ENCODE results near the gene DIRAS1. TPM values are rescaled to one million over a fixed set of nuclear protein-coding genes. Genes with fewer than 3 reads are reported as not detected.

The DIRAS1 gene
- total and polyA plus RNA-seq, 2 experiments from 2014 or later, result 3.0 to 3.3 TPM

DNA sequence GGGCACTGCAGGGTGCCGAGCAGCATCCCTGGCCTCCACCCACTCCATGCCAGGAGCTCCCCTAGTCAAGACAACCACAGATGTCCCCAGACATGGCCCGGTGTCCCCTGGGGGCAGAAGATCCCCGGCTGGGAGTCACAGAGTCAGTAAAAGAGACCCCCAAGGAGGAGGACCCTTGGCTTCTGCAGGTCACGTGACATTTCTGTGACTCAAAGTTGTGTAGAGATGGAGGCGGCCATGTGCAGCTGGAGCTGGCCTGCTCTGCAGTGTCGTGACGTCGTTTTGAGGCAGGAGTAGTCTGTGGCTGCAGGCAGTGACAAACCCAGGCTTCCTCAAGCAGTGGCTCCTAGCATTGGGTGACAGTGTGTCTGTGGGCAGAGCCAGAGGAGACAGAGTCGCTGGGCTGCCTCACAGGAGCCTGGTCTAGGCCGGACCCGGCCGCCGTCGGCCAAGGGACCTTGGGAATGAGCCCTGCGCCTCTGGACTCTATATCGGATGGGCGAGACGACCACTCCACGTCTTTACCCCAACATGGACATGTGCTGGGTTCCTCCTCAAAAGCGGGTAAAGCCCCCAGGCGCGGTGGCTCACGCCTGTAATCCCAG is 7.7 kb upstream of the DIRAS1 start:
- Histone ChIP-seq H3K4me1 (ENCODE audit: low read depth) (no peaks in the 10 kb centered on the region), H3K36me3 (no peaks in the 10 kb centered on the region), H3K27ac (no peak overlapping the region), H3K27me3 (peaks cover 20% of the 10 kb centered on the region), H3K9me3 (ENCODE audit: low read depth) (no peaks in the 10 kb centered on the region), H3K4me3 (no peak overlapping the region)
- TF ChIP-seq, protein P1, sequence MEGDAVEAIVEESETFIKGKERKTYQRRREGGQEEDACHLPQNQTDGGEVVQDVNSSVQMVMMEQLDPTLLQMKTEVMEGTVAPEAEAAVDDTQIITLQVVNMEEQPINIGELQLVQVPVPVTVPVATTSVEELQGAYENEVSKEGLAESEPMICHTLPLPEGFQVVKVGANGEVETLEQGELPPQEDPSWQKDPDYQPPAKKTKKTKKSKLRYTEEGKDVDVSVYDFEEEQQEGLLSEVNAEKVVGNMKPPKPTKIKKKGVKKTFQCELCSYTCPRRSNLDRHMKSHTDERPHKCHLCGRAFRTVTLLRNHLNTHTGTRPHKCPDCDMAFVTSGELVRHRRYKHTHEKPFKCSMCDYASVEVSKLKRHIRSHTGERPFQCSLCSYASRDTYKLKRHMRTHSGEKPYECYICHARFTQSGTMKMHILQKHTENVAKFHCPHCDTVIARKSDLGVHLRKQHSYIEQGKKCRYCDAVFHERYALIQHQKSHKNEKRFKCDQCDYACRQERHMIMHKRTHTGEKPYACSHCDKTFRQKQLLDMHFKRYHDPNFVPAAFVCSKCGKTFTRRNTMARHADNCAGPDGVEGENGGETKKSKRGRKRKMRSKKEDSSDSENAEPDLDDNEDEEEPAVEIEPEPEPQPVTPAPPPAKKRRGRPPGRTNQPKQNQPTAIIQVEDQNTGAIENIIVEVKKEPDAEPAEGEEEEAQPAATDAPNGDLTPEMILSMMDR (IDR thresholded peaks at IDR 0.05; ENCODE audit: low read depth, low read length), result no peak
- no peak for DNase-seq (ENCODE audit: low read depth in 1 of 2, low spot score in 1 of 2)

DNA sequence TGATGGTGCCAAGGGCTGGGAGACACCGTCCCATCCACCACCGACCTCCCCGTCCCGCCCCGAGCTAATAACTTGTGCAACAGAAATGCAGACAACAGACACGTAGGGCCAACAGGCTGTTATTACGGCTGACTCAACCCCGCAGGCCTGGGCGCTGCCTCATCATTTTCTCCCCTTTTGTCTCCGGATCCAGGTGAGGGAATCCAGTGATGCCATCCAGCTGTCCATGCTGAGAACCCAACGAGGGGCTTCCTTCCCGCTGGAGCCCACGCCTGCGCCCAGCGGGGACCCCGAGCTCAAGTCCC is 6.4 kb upstream of the DIRAS1 start:
- H3K4me3 ChIP-seq, result no peak overlapping the region
- no peaks in the 10 kb centered on the region for H3K9me3 ChIP-seq (ENCODE audit: low read depth)
- peaks cover 3% of the 10 kb centered on the region for H3K4me1 ChIP-seq (ENCODE audit: low read depth)
- no peaks in the 10 kb centered on the region for H3K36me3 ChIP-seq
- H3K27ac ChIP-seq, result no peak overlapping the region
- H3K27me3 ChIP-seq, result peaks cover 21% of the 10 kb centered on the region
- DNase-seq (ENCODE audit: low read depth in 1 of 2, low spot score in 1 of 2), result no peak
- TF ChIP-seq, protein P1 (IDR thresholded peaks at IDR 0.05; ENCODE audit: low read depth, low read length), result no peak

DNA sequence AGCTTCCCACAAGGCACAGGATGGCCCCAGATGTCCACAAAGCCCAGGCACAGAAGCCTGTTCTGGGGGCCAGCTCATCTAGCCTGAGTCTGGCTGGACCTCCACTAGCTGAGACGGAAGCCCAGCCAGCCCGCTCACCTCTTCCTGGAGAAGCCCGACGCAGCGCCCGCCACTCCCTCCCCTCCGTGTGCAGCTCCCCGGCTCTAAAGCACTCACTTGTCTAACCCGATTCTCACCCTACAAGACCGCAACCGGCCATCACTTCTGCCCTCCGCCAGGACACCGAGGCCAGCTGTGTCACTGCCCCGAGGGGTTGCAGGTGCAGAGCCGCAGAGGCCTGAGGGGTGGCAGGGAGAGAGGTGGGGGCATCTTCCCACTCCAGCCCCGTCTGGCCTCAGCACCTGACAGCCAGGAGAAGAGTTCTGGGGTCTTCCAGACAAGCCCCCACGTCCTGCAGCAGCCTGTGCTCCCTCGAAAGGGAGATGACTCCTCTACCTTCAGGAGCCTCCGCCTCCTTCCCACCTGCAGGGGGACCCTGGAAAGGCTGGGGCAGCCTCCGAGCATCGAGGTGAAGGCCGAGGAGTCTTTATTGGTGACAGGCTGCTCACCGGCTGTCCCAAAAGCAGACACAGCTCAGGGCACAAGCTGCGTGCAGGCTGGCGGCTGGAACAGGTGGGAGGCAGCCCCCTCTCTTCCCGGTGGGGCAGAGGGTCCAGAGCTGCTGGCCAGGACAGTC is 5.9 kb upstream of the DIRAS1 start:
- Histone ChIP-seq H3K27ac (no peak overlapping the region), H3K36me3 (no peaks in the 10 kb centered on the region), H3K4me3 (no peak overlapping the region), H3K4me1 (ENCODE audit: low read depth) (peaks cover 3% of the 10 kb centered on the region), H3K9me3 (ENCODE audit: low read depth) (no peaks in the 10 kb centered on the region), H3K27me3 (peaks cover 25% of the 10 kb centered on the region)
- TF ChIP-seq, protein P1 (IDR thresholded peaks at IDR 0.05; ENCODE audit: low read depth, low read length), result no peak
- DNase-seq (ENCODE audit: low read depth in 1 of 2, low spot score in 1 of 2), result peak in 1 of 2 donors; percentile 30

DNA sequence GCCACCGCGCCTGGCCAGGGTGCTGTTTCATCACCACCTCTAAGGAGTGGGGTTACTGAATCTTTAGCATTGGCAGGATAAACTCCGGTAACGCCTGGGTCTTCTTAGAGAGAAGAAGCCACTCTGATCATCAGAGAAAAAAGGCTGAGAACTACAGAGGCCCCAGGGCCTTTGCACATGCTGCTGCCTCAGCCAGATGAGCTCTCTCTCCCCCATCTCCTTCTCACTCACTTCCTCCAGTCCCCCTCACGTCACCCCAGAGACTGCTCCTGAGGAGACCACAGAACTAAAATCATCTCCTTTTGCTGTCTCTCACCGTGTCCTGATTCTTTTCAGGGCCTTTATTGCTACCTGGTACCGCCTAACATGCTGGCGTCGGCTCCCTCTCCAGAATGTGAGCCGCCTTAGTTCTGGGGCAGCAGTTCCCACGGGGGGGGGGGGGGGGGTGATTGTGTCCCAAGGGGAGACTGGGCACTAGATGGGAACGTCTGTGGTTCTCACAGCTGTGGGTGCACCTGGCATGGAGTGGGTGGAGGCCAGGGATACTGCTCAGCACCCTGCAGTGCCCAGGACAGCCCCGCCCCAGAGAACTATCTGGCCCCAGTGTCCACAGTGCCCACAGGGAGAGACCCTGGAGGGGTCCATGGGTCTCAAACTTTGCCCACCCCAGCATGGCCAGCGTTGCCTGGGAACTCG is 5.1 kb upstream of the DIRAS1 start:
- Histone ChIP-seq H3K4me3 (no peak overlapping the region), H3K27me3 (peaks cover 25% of the 10 kb centered on the region), H3K27ac (no peak overlapping the region), H3K36me3 (no peaks in the 10 kb centered on the region), H3K9me3 (ENCODE audit: low read depth) (no peaks in the 10 kb centered on the region), H3K4me1 (ENCODE audit: low read depth) (peaks cover 6% of the 10 kb centered on the region)
- TF ChIP-seq, protein P1 (IDR thresholded peaks at IDR 0.05; ENCODE audit: low read depth, low read length), result no peak
- no peak for DNase-seq (ENCODE audit: low read depth in 1 of 2, low spot score in 1 of 2)

DNA sequence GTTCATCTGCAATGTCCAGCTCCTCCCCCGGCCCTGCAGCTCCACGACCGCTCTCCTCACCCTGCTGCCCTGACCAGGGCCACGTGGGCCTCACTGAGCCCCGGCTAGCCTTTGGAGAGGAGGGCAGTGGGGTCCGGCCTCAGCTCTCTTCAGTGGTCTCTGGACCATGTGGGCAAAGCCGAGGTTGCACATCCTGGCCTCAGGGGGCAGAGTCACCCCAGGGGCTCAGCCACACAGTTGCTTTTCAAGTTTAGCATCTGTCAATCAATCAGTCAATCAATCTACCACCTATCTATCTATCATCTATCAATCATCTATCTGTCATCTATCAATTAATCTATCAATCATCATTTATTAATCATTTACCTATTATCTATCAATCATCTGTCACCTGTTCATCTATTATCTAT is 3.0 kb upstream of the DIRAS1 start:
- Histone ChIP-seq H3K4me1 (ENCODE audit: low read depth) (peaks cover 16% of the 10 kb centered on the region), H3K27me3 (peaks cover 25% of the 10 kb centered on the region), H3K36me3 (no peaks in the 10 kb centered on the region), H3K4me3 (no peak overlapping the region), H3K9me3 (ENCODE audit: low read depth) (no peaks in the 10 kb centered on the region), H3K27ac (no peak overlapping the region)
- DNase-seq (ENCODE audit: low read depth in 1 of 2, low spot score in 1 of 2), result no peak
- TF ChIP-seq, protein P1 (IDR thresholded peaks at IDR 0.05; ENCODE audit: low read depth, low read length), result peak; percentile 5

Measured in cardiac muscle cell (in vitro differentiated cells and primary cell).